ENCODE measurements around the gene NALCN. TPM values are rescaled to one million over a fixed set of nuclear protein-coding genes. Genes with fewer than 3 reads are reported as not detected.

The NALCN gene
- polyA plus RNA-seq, 2 donors, result 0.04 TPM

DNA sequence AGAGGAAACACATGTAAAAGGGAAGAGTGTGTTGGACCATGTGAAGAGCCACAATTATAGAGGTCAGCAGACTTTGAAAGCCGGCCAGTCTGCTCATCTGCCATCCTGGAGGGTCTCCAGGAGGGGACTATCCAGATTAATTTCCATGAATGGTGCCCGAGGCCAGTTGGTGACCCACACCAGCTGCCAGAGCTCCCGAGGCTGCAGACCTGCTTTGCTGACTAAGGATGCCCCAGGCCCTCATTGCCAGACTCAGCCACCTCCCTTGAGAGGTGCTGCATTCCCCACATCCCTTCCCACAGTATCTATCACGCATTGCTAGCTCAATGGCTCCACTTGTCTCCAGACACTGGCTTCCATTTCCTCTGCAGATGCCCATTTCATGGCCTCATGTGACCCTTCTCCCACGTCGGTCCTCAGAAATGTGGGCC, 110.3 kb downstream of the NALCN start:
- H3K27me3 ChIP-seq (ENCODE audit: control insufficient read depth in 1 of 2, insufficient read depth in 2 of 2, low read length in 2 of 2), result no peaks in the 10 kb centered on the region
- no peak overlapping the region for H3K4me3 ChIP-seq (ENCODE audit: low read depth in 1 of 2, low read length in 2 of 2)
- no peaks in the 10 kb centered on the region for H3K4me1 ChIP-seq (ENCODE audit: control insufficient read depth in 2 of 2, insufficient read depth in 2 of 2, low read length in 1 of 2)
- no peak overlapping the region for H3K27ac ChIP-seq (ENCODE audit: low read depth in 2 of 2, low read length in 1 of 2)
- WGBS, 2 donors, result 75 to 76% methylated on average over 6 of the region's 6 CpGs
- H3K9me3 ChIP-seq (ENCODE audit: control insufficient read depth in 2 of 2, insufficient read depth in 1 of 2, low read depth in 1 of 2, low read length in 1 of 2), result peaks cover 0 to 4% of the 10 kb centered on the region in 2 donors
- no peaks in the 10 kb centered on the region for H3K36me3 ChIP-seq (ENCODE audit: control insufficient read depth in 2 of 2, insufficient read depth in 2 of 2, low read length in 1 of 2)

DNA sequence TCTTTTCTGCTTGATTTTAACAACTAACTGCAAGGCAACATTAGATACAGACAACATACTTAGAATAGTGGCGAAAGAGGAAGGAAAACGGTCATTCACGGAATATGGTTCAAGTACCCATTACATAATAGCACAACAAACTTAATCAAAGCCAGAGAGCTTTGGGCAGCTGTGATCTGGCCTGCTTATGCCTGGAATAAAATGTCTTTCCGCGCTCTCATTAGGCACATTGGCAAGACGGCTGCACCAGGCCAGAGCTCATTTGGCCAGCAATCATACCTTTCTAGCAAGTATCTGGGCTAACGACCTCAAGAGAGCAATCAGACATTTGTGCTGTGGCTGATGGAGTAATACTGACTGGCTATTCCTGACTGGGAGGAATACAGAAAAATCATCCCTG, 112.8 kb downstream of the NALCN start:
- 83% methylated on average over 7 of the region's 7 CpGs for WGBS, 2 donors
- H3K4me1 ChIP-seq (ENCODE audit: control insufficient read depth in 2 of 2, insufficient read depth in 2 of 2, low read length in 1 of 2), result no peaks in the 10 kb centered on the region
- no peak overlapping the region for H3K4me3 ChIP-seq (ENCODE audit: low read depth in 1 of 2, low read length in 2 of 2)
- H3K27ac ChIP-seq (ENCODE audit: low read depth in 2 of 2, low read length in 1 of 2), result no peak overlapping the region
- no peaks in the 10 kb centered on the region for H3K36me3 ChIP-seq (ENCODE audit: control insufficient read depth in 2 of 2, insufficient read depth in 2 of 2, low read length in 1 of 2)
- no peaks in the 10 kb centered on the region for H3K27me3 ChIP-seq (ENCODE audit: control insufficient read depth in 1 of 2, insufficient read depth in 2 of 2, low read length in 2 of 2)
- peaks cover 0 to 4% of the 10 kb centered on the region in 2 donors for H3K9me3 ChIP-seq (ENCODE audit: control insufficient read depth in 2 of 2, insufficient read depth in 1 of 2, low read depth in 1 of 2, low read length in 1 of 2)

- Histone ChIP-seq H3K27ac (ENCODE audit: low read depth in 2 of 2, low read length in 1 of 2) (no peak overlapping the region), H3K4me3 (ENCODE audit: low read depth in 1 of 2, low read length in 2 of 2) (no peak overlapping the region), H3K36me3 (ENCODE audit: control insufficient read depth in 2 of 2, insufficient read depth in 2 of 2, low read length in 1 of 2) (no peaks in the 10 kb centered on the region), H3K4me1 (ENCODE audit: control insufficient read depth in 2 of 2, insufficient read depth in 2 of 2, low read length in 1 of 2) (no peaks in the 10 kb centered on the region), H3K9me3 (ENCODE audit: control insufficient read depth in 2 of 2, insufficient read depth in 1 of 2, low read depth in 1 of 2, low read length in 1 of 2) (peaks cover 0 to 2% of the 10 kb centered on the region in 2 donors), H3K27me3 (ENCODE audit: control insufficient read depth in 1 of 2, insufficient read depth in 2 of 2, low read length in 2 of 2) (no peaks in the 10 kb centered on the region)
- WGBS, 2 donors, result 86 to 89% methylated on average over 8 of the region's 8 CpGs
Observed at GRCh38 chr13:101301053-101301452, 115.3 kb downstream of the NALCN start.

GRCh38 chr13:101300531-101300930, 115.8 kb downstream of the NALCN start:
- no peak overlapping the region for H3K27ac ChIP-seq (ENCODE audit: low read depth in 2 of 2, low read length in 1 of 2)
- no peak overlapping the region for H3K4me3 ChIP-seq (ENCODE audit: low read depth in 1 of 2, low read length in 2 of 2)
- no peaks in the 10 kb centered on the region for H3K36me3 ChIP-seq (ENCODE audit: control insufficient read depth in 2 of 2, insufficient read depth in 2 of 2, low read length in 1 of 2)
- no peaks in the 10 kb centered on the region for H3K27me3 ChIP-seq (ENCODE audit: control insufficient read depth in 1 of 2, insufficient read depth in 2 of 2, low read length in 2 of 2)
- no peaks in the 10 kb centered on the region for H3K4me1 ChIP-seq (ENCODE audit: control insufficient read depth in 2 of 2, insufficient read depth in 2 of 2, low read length in 1 of 2)
- 51 to 67% methylated on average over 2 of the region's 2 CpGs for WGBS, 2 donors
- no peaks in the 10 kb centered on the region for H3K9me3 ChIP-seq (ENCODE audit: control insufficient read depth in 2 of 2, insufficient read depth in 1 of 2, low read depth in 1 of 2, low read length in 1 of 2)

DNA sequence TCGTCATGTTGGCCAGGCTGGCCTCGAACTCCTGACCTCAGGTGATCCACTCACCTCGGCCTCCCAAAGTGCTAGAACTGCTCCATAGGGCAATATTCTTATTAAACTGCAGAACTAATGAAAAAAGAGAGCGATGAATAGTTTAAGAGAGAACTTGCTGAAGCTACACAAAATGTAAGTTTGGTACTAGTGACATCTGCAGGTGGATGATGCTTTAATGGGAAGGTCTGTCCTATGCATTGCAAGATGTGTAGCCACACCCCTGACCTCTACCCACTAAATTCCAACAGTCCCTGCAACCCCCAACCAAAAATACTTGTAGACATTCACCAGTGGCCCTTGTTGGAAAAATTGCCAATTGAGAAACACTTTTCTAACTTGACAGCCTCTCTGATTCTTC, 117.8 kb downstream of the NALCN start:
- Histone ChIP-seq H3K4me1 (ENCODE audit: control insufficient read depth in 2 of 2, insufficient read depth in 2 of 2, low read length in 1 of 2) (no peaks in the 10 kb centered on the region), H3K9me3 (ENCODE audit: control insufficient read depth in 2 of 2, insufficient read depth in 1 of 2, low read depth in 1 of 2, low read length in 1 of 2) (no peaks in the 10 kb centered on the region), H3K36me3 (ENCODE audit: control insufficient read depth in 2 of 2, insufficient read depth in 2 of 2, low read length in 1 of 2) (no peaks in the 10 kb centered on the region), H3K27me3 (ENCODE audit: control insufficient read depth in 1 of 2, insufficient read depth in 2 of 2, low read length in 2 of 2) (peaks cover 0 to 2% of the 10 kb centered on the region in 2 donors), H3K4me3 (ENCODE audit: low read depth in 1 of 2, low read length in 2 of 2) (no peak overlapping the region), H3K27ac (ENCODE audit: low read depth in 2 of 2, low read length in 1 of 2) (no peak overlapping the region)
- 87 to 88% methylated on average over 4 of the region's 4 CpGs for WGBS, 2 donors

DNA sequence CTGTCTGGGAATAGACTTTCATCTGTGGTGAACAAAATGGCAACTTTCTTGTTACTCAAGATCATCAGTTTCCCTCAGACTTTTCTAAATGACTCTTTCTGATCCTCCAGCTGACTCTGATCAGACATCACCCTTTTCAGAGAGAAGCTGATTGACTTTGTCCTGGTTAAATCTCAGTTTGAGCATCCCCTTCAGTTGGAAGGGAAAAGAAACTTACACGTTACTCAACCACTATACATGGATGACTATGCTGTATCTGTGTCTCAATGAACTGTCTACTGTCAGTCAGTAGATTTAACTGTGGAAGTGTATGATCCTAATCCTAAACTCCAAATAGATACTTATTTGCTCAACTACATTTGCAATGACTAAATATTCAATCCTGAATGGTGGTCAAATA, 118.5 kb downstream of the NALCN start:
- H3K27me3 ChIP-seq (ENCODE audit: control insufficient read depth in 1 of 2, insufficient read depth in 2 of 2, low read length in 2 of 2), result peaks cover 0 to 2% of the 10 kb centered on the region in 2 donors
- 89 to 95% methylated on average over 1 of the region's 1 CpG for WGBS, 2 donors
- no peaks in the 10 kb centered on the region for H3K36me3 ChIP-seq (ENCODE audit: control insufficient read depth in 2 of 2, insufficient read depth in 2 of 2, low read length in 1 of 2)
- H3K9me3 ChIP-seq (ENCODE audit: control insufficient read depth in 2 of 2, insufficient read depth in 1 of 2, low read depth in 1 of 2, low read length in 1 of 2), result no peaks in the 10 kb centered on the region
- no peak overlapping the region for H3K27ac ChIP-seq (ENCODE audit: low read depth in 2 of 2, low read length in 1 of 2)
- no peak overlapping the region for H3K4me3 ChIP-seq (ENCODE audit: low read depth in 1 of 2, low read length in 2 of 2)
- H3K4me1 ChIP-seq (ENCODE audit: control insufficient read depth in 2 of 2, insufficient read depth in 2 of 2, low read length in 1 of 2), result no peaks in the 10 kb centered on the region

- no peak overlapping the region for H3K27ac ChIP-seq (ENCODE audit: low read depth in 2 of 2, low read length in 1 of 2)
- H3K4me3 ChIP-seq (ENCODE audit: low read depth in 1 of 2, low read length in 2 of 2), result no peak overlapping the region
- H3K9me3 ChIP-seq (ENCODE audit: control insufficient read depth in 2 of 2, insufficient read depth in 1 of 2, low read depth in 1 of 2, low read length in 1 of 2), result no peaks in the 10 kb centered on the region
- no peaks in the 10 kb centered on the region for H3K36me3 ChIP-seq (ENCODE audit: control insufficient read depth in 2 of 2, insufficient read depth in 2 of 2, low read length in 1 of 2)
- WGBS, 2 donors, result 84 to 86% methylated on average over 1 of the region's 1 CpG
- no peaks in the 10 kb centered on the region for H3K4me1 ChIP-seq (ENCODE audit: control insufficient read depth in 2 of 2, insufficient read depth in 2 of 2, low read length in 1 of 2)
- H3K27me3 ChIP-seq (ENCODE audit: control insufficient read depth in 1 of 2, insufficient read depth in 2 of 2, low read length in 2 of 2), result peaks cover 0 to 2% of the 10 kb centered on the region in 2 donors
Observed at GRCh38 chr13:101292711-101293110, 123.6 kb downstream of the NALCN start.

DNA sequence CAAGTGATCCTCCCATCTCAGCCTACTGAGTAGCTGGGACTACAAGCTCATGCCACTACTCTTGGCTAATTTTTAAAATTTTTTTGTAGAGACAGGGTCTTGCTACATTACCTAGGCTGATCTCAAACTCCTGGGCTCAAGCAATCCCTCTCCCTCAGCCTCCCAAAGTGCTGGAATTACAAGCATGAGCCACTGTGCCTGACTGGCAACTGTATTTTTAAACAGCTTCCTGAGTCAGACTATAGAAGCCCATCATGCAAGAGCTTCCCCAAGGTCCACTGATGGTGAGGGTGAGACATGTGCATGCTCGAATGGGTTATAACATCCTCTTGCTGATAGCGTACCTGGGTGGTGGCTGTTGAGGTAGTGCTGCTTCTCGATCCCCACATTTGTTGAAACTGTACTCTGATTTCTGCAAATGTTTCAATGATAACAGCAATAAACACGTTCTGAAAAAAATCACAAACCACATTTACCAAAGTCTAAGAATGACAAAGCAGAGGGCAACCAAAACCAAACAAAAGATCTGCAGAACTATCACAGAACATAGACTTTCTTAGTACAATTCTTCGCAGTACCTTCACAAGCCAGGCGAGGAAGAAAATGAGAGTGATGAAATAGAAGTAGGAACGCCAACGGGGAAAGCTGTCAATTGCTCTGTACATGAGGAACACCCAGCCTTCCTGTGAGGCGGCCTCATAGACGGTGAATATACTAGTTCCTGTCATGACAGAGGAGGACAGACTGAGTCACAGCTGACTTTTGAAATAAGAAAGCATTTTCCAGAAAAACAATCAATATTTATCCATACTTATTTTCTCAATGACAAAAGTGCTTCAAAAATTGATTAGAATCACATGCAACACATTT, 124.4 kb downstream of the NALCN start:
- 81 to 83% methylated on average over 10 of the region's 10 CpGs for WGBS, 2 donors
- H3K4me1 ChIP-seq (ENCODE audit: control insufficient read depth in 2 of 2, insufficient read depth in 2 of 2, low read length in 1 of 2), result no peaks in the 10 kb centered on the region
- no peaks in the 10 kb centered on the region for H3K36me3 ChIP-seq (ENCODE audit: control insufficient read depth in 2 of 2, insufficient read depth in 2 of 2, low read length in 1 of 2)
- no peaks in the 10 kb centered on the region for H3K9me3 ChIP-seq (ENCODE audit: control insufficient read depth in 2 of 2, insufficient read depth in 1 of 2, low read depth in 1 of 2, low read length in 1 of 2)
- H3K4me3 ChIP-seq (ENCODE audit: low read depth in 1 of 2, low read length in 2 of 2), result no peak overlapping the region
- peaks cover 0 to 2% of the 10 kb centered on the region in 2 donors for H3K27me3 ChIP-seq (ENCODE audit: control insufficient read depth in 1 of 2, insufficient read depth in 2 of 2, low read length in 2 of 2)
- H3K27ac ChIP-seq (ENCODE audit: low read depth in 2 of 2, low read length in 1 of 2), result no peak overlapping the region

DNA sequence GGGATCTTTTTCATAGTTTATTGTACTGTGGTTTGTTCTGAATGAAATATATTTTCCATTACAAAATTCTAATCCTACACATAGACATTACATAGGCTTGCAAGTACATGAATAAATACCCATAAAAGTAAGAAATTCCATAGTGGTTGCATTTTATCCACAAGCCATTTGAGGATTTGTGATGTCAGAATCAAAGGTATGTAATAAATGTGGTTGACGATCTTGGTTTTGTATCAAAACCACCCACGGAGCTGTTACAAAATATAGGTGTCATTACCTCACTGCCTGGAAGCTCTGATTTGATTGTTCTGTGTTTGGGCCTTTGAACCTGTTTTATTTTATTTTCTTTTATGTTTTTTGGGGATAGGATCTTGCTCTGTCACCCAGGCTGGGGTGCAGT, 125.1 kb downstream of the NALCN start:
- H3K36me3 ChIP-seq (ENCODE audit: control insufficient read depth in 2 of 2, insufficient read depth in 2 of 2, low read length in 1 of 2), result no peaks in the 10 kb centered on the region
- peaks cover 0 to 2% of the 10 kb centered on the region in 2 donors for H3K27me3 ChIP-seq (ENCODE audit: control insufficient read depth in 1 of 2, insufficient read depth in 2 of 2, low read length in 2 of 2)
- no peaks in the 10 kb centered on the region for H3K4me1 ChIP-seq (ENCODE audit: control insufficient read depth in 2 of 2, insufficient read depth in 2 of 2, low read length in 1 of 2)
- H3K4me3 ChIP-seq (ENCODE audit: low read depth in 1 of 2, low read length in 2 of 2), result no peak overlapping the region
- no peaks in the 10 kb centered on the region for H3K9me3 ChIP-seq (ENCODE audit: control insufficient read depth in 2 of 2, insufficient read depth in 1 of 2, low read depth in 1 of 2, low read length in 1 of 2)
- WGBS, 2 donors, result 75 to 86% methylated on average over 2 of the region's 2 CpGs
- no peak overlapping the region for H3K27ac ChIP-seq (ENCODE audit: low read depth in 2 of 2, low read length in 1 of 2)

GRCh38 chr13:101289764-101290163, 126.5 kb downstream of the NALCN start:
- Histone ChIP-seq H3K4me1 (ENCODE audit: control insufficient read depth in 2 of 2, insufficient read depth in 2 of 2, low read length in 1 of 2) (no peaks in the 10 kb centered on the region), H3K9me3 (ENCODE audit: control insufficient read depth in 2 of 2, insufficient read depth in 1 of 2, low read depth in 1 of 2, low read length in 1 of 2) (no peaks in the 10 kb centered on the region), H3K27me3 (ENCODE audit: control insufficient read depth in 1 of 2, insufficient read depth in 2 of 2, low read length in 2 of 2) (peaks cover 0 to under 1% of the 10 kb centered on the region in 2 donors), H3K4me3 (ENCODE audit: low read depth in 1 of 2, low read length in 2 of 2) (no peak overlapping the region), H3K27ac (ENCODE audit: low read depth in 2 of 2, low read length in 1 of 2) (no peak overlapping the region), H3K36me3 (ENCODE audit: control insufficient read depth in 2 of 2, insufficient read depth in 2 of 2, low read length in 1 of 2) (no peaks in the 10 kb centered on the region)
- 17 to 19% methylated on average over 5 of the region's 5 CpGs for WGBS, 2 donors

All from esophagus (tissue), 2 donors.